D341Med (cell line): Measurements from ENCODE around the gene DHRS1.
"Not testable (repeated sequence)": the region's sequence is repeated elsewhere in the genome, so short reads cannot be mapped to it uniquely, and the experiment has no call there.

Source experiments
- DNase-seq: peaks from one replicate; pipeline ENCODE4 v3.0.0; 2012; ENCODE audit warnings: low spot score

Gene DHRS1

GRCh38 chr14:24327914-24328313 is 28.3 kb upstream of the DHRS1 start:
- DNase-seq, result not testable (repeated sequence)

GRCh38 chr14:24327303-24327702 is 27.7 kb upstream of the DHRS1 start:
- no peak for DNase-seq

- DNase-seq, result no peak
Observed at GRCh38 chr14:24325963-24326362, 26.4 kb upstream of the DHRS1 start.

- DNase-seq, result no peak
Observed at GRCh38 chr14:24325041-24325530, 25.5 kb upstream of the DHRS1 start.

- DNase-seq, result no peak
Observed at GRCh38 chr14:24324024-24324423, 24.4 kb upstream of the DHRS1 start.

- no peak for DNase-seq
Observed at GRCh38 chr14:24323341-24323740, 23.8 kb upstream of the DHRS1 start.

GRCh38 chr14:24322672-24323071 is 23.1 kb upstream of the DHRS1 start:
- no peak for DNase-seq

GRCh38 chr14:24321212-24321975 is 21.8 kb upstream of the DHRS1 start:
- no peak for DNase-seq

- no peak for DNase-seq
Observed at GRCh38 chr14:24317141-24317928, 17.8 kb upstream of the DHRS1 start.

GRCh38 chr14:24316597-24316950 is 17.0 kb upstream of the DHRS1 start:
- DNase-seq, result no peak

- no peak for DNase-seq
Observed at GRCh38 chr14:24315807-24316596, 16.4 kb upstream of the DHRS1 start.

- no peak for DNase-seq
Observed at GRCh38 chr14:24315243-24315806, 15.7 kb upstream of the DHRS1 start.

GRCh38 chr14:24314377-24315193 is 15.0 kb upstream of the DHRS1 start:
- no peak for DNase-seq

- DNase-seq, result no peak
Observed at GRCh38 chr14:24313913-24314312, 14.3 kb upstream of the DHRS1 start.

GRCh38 chr14:24312736-24313507 is 13.3 kb upstream of the DHRS1 start:
- no peak for DNase-seq

- no peak for DNase-seq
Observed at GRCh38 chr14:24311837-24312615, 12.4 kb upstream of the DHRS1 start.

- DNase-seq, result no peak
Observed at GRCh38 chr14:24310646-24311604, 11.3 kb upstream of the DHRS1 start, which contains the start of gene LTB4R. Gene LTB4R, plus strand, starts transcription at chr14:24311502. Its CDS starts 4,150 bp downstream, at chr14:24315652.

- no peak for DNase-seq
Observed at GRCh38 chr14:24310265-24310645, 10.7 kb upstream of the DHRS1 start.
